HG02642 (cell line): ENCODE measurements around the gene ATR.
A peak's percentile ranks its signal among the peaks of the same experiment; 100 is the strongest.

Experiments
- ATAC-seq: cut with Tn5 transposase; IDR thresholded peaks from one replicate; pipeline ENCODE4 v1.9.1; 2021; ENCODE audit warnings: mild to moderate bottlenecking; ENCODE audit not compliant: unreplicated experiment, poor library complexity

The ATR gene

GRCh38 chr3:142534543-142534942 is 44.0 kb downstream of the ATR start:
- ATAC-seq, result no peak

- ATAC-seq, result no peak
Measured at GRCh38 chr3:142530296-142530695, 48.2 kb downstream of the ATR start.

GRCh38 chr3:142523921-142524566 is 54.5 kb downstream of the ATR start:
- no peak for ATAC-seq

GRCh38 chr3:142509079-142509478 is 69.5 kb downstream of the ATR start:
- ATAC-seq, result no peak

- ATAC-seq, result no peak
Measured at GRCh38 chr3:142507241-142507640, 71.3 kb downstream of the ATR start.

GRCh38 chr3:142502187-142502985 is 76.1 kb downstream of the ATR start:
- ATAC-seq, result no peak

GRCh38 chr3:142501004-142501926 is 77.3 kb downstream of the ATR start:
- no peak for ATAC-seq

- no peak for ATAC-seq
Measured at GRCh38 chr3:142500211-142500610, 78.3 kb downstream of the ATR start.

GRCh38 chr3:142498397-142499180 is 79.9 kb downstream of the ATR start:
- peak; percentile 81 for ATAC-seq

GRCh38 chr3:142497729-142498128 is 80.8 kb downstream of the ATR start:
- ATAC-seq, result no peak

GRCh38 chr3:142495103-142495502 is 83.4 kb downstream of the ATR start:
- ATAC-seq, result no peak

GRCh38 chr3:142492184-142492583 is 86.3 kb downstream of the ATR start:
- no peak for ATAC-seq

GRCh38 chr3:142489572-142490323 is 88.8 kb downstream of the ATR start:
- no peak for ATAC-seq

- no peak for ATAC-seq
Measured at GRCh38 chr3:142484912-142485435, 93.6 kb downstream of the ATR start.

- no peak for ATAC-seq
Measured at GRCh38 chr3:142481196-142481595, 97.3 kb downstream of the ATR start.

GRCh38 chr3:142470826-142471225 is 107.7 kb downstream of the ATR start:
- ATAC-seq, result no peak

- ATAC-seq, result no peak
Measured at GRCh38 chr3:142468456-142468855, 110.1 kb downstream of the ATR start.

GRCh38 chr3:142467768-142468167 is 110.8 kb downstream of the ATR start:
- no peak for ATAC-seq

- ATAC-seq, result no peak
Measured at GRCh38 chr3:142460689-142461088, 117.8 kb downstream of the ATR start.
